Suprapubic skin (tissue), 4 donors: ENCODE results near the gene USP34. TPM values are rescaled to one million over a fixed set of nuclear protein-coding genes. Genes with fewer than 3 reads are reported as not detected.

Source experiments
- DNase-seq, 2 donors: peaks; one replicate each; pipeline ENCODE4 v3.0.0-alpha.2; 2019; ENCODE audit warnings: low spot score in 2 of 2
- H3K27ac ChIP-seq: fragments of 200-600 bp; sonication (generic); one replicate; pipeline ENCODE4 v1.5.1; 2019
- H3K27me3 ChIP-seq: fragments of 200-600 bp; sonication (generic); one replicate; pipeline ENCODE4 v1.5.1; 2019
- H3K36me3 ChIP-seq: fragments of 200-600 bp; sonication (generic); one replicate; pipeline ENCODE4 v1.5.1; 2019
- H3K4me1 ChIP-seq: fragments of 200-600 bp; sonication (generic); one replicate; pipeline ENCODE4 v1.5.1; 2019
- H3K4me3 ChIP-seq: fragments of 200-600 bp; sonication (generic); one replicate; pipeline ENCODE4 v1.5.1; 2019; ENCODE audit warnings: mild to moderate bottlenecking
- H3K9me3 ChIP-seq: fragments of 200-600 bp; sonication (generic); one replicate; pipeline ENCODE4 v1.5.1; 2019
- EP300 ChIP-seq: sonication (generic); formaldehyde crosslinking; IDR thresholded peaks from one replicate; pipeline ENCODE4 v1.6.1; 2017; ENCODE audit warnings: antibody characterized with exemption
- POLR2A ChIP-seq, 2 donors: fragments of 450-650 bp; IDR thresholded peaks; one replicate each; pipeline ENCODE4 v1.6.1; 2017; ENCODE audit warnings: antibody characterized with exemption in 2 of 2, mild to moderate bottlenecking in 2 of 2, moderate library complexity in 2 of 2
- POLR2AphosphoS5 ChIP-seq, 3 donors: sonication (generic); formaldehyde crosslinking; IDR thresholded peaks; one replicate each; pipeline ENCODE4 v1.6.1; 2017; ENCODE audit warnings: antibody characterized with exemption in 3 of 3
- WGBS: methylation state at CpG from one replicate; pipeline ENCODE4 v1.1.5; 2018; 5-methylcytosine and 5-hydroxymethylcytosine counted together
- total RNA-seq, 4 donors: library from RNA; depleted of rRNA; stranded (reverse); fragments of >200 nt; gene quantifications; one replicate each; pipeline ENCODE4 v1.1.0, GENCODE V29; 2016
- TF ChIP-seq, protein P1 (sequence below), 2 donors: fragments of 200-600 bp in 1 of 2; fragments of 450-650 bp in 1 of 2; sonication (generic) in 1 of 2; IDR thresholded peaks; one replicate each; pipeline ENCODE4 v1.5.1; 2016 to 2019; ENCODE audit warnings: antibody characterized with exemption in 2 of 2, mild to moderate bottlenecking in 1 of 2, moderate library complexity in 1 of 2

USP34 gene
- total RNA-seq, 4 donors from 2014 or later = 94.5 to 242 (median 111) TPM

DNA sequence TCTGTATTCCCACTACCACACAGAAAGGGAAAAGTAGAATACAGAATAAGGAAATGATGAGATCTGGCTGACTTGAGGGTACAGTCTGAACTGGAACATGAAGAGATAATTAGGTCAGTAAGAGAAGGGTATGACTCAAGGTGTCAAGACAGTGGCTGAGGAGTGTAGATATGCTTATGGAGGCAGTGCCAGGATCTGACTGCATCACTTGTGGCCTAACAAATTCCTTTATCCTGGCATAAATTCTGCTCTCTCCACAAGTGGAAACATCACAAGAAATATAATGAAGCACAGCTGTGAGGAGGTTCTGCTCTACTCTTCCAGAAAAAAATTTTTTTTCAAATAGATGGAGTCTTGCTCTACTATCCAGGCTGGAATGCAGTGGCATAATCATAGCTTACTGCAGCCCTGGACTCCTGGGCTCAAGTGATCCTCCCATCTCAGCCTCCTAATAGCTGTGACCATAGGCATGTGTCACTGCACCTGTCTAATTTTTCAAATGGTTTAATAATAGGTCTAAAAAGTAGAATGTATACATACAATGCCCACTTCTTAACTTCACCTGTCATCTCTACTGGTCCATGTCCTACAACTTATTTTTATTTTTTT is 223.6 kb downstream of the USP34 start:
- no peak overlapping the region for H3K4me3 ChIP-seq
- H3K9me3 ChIP-seq = no peaks in the 10 kb centered on the region
- no peaks in the 10 kb centered on the region for H3K27me3 ChIP-seq
- H3K27ac ChIP-seq = no peak overlapping the region
- H3K4me1 ChIP-seq = no peaks in the 10 kb centered on the region
- no peak for DNase-seq
- peaks cover 48% of the 10 kb centered on the region for H3K36me3 ChIP-seq
- TF ChIP-seq, protein P1, sequence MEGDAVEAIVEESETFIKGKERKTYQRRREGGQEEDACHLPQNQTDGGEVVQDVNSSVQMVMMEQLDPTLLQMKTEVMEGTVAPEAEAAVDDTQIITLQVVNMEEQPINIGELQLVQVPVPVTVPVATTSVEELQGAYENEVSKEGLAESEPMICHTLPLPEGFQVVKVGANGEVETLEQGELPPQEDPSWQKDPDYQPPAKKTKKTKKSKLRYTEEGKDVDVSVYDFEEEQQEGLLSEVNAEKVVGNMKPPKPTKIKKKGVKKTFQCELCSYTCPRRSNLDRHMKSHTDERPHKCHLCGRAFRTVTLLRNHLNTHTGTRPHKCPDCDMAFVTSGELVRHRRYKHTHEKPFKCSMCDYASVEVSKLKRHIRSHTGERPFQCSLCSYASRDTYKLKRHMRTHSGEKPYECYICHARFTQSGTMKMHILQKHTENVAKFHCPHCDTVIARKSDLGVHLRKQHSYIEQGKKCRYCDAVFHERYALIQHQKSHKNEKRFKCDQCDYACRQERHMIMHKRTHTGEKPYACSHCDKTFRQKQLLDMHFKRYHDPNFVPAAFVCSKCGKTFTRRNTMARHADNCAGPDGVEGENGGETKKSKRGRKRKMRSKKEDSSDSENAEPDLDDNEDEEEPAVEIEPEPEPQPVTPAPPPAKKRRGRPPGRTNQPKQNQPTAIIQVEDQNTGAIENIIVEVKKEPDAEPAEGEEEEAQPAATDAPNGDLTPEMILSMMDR (IDR thresholded peaks at IDR 0.05) = no peak
- TF ChIP-seq POLR2AphosphoS5 (IDR thresholded peaks at IDR 0.05) = no peak
- no peak for TF ChIP-seq POLR2A (IDR thresholded peaks at IDR 0.05)
- TF ChIP-seq EP300 = no peak

DNA sequence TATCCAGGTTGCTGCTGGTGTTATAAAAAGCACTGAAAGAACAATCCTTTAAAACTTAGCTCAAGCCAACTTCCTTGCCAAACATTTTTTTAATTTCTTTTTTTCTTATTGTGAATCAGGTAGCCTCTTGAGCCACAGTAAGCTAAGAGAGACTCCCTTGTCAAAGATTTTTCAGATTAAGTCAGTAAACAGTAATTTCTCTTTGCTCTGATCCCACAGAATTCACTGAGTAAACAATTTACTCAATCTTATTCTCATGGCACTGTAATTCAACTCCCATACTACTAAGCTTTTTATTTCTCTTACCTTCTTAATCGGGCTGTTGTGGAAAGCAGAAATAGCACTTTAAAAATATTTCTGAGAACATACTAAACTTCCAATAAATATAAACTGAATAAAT is 226.2 kb downstream of the USP34 start:
- Histone ChIP-seq H3K27ac (no peak overlapping the region), H3K4me3 (no peak overlapping the region), H3K9me3 (no peaks in the 10 kb centered on the region), H3K4me1 (no peaks in the 10 kb centered on the region), H3K36me3 (peaks cover 54% of the 10 kb centered on the region), H3K27me3 (no peaks in the 10 kb centered on the region)
- TF ChIP-seq, protein P1 (IDR thresholded peaks at IDR 0.05) = no peak
- no peak for TF ChIP-seq EP300
- TF ChIP-seq POLR2A (IDR thresholded peaks at IDR 0.05) = no peak
- no peak for TF ChIP-seq POLR2AphosphoS5 (IDR thresholded peaks at IDR 0.05)
- no peak for DNase-seq
- WGBS = 90% methylated on average over 1 of the region's 1 CpG

DNA sequence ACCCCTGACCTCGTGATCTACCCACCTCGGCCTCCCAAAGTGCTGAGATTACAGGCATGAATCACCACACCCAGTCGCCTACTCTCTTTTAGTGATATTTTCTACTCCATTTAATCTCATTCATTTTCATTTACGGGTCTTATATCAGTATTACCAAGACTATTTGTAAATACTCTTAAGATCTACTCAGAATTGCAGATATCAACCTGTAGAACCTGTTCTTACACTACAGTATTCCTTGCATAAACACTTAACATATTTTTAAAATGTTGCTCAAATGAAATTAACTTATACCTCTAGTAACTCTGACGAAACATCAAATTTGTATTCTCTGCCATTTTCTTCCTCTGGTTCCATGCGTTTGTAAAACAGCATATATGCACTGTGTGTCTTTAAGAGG is 229.6 kb downstream of the USP34 start:
- H3K27ac ChIP-seq = no peak overlapping the region
- no peaks in the 10 kb centered on the region for H3K27me3 ChIP-seq
- no peaks in the 10 kb centered on the region for H3K9me3 ChIP-seq
- TF ChIP-seq, protein P1 (IDR thresholded peaks at IDR 0.05) = no peak
- no peak for TF ChIP-seq EP300
- no peak for TF ChIP-seq POLR2A (IDR thresholded peaks at IDR 0.05)
- no peak for TF ChIP-seq POLR2AphosphoS5 (IDR thresholded peaks at IDR 0.05)
- H3K4me3 ChIP-seq = no peak overlapping the region
- 96% methylated on average over 6 of the region's 6 CpGs for WGBS
- H3K36me3 ChIP-seq = peaks cover 41% of the 10 kb centered on the region
- no peaks in the 10 kb centered on the region for H3K4me1 ChIP-seq
- DNase-seq = no peak

DNA sequence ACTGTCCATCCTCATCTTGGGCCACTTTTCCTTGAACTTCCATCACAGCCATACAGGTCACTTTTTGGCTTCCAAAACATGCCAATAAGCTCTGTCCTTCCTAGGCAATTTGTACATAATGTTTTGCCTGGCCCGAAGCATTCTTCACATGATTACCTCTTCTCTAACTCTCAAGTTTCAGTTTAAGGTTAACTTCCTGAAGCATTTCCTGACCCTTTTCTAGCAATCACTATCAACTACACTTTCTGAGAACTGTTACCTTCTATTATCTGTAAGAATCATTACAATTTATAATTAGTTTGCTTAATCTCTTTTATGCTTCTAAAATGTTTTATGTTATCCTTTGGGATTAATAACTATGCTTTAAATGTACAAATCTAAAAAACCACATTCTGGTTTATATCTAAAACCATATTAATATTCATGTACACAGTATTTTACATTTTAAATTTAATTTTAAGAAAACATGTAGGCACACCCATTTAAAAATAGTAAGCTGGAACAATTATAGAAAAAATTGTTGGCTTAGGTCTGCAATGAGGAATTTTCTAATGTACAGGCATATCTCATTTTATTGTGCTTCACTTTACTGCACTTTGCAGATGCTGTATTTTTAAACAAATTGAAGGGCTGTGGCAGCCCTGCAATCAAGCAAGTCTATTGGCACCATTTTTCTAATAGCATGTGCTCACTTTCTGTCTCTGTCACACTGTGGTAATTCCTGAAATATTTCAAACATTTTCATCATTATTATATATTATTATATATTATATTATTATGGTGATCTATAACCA is 232.5 kb downstream of the USP34 start:
- peaks cover 42% of the 10 kb centered on the region for H3K36me3 ChIP-seq
- H3K9me3 ChIP-seq = no peaks in the 10 kb centered on the region
- no peak overlapping the region for H3K4me3 ChIP-seq
- TF ChIP-seq EP300 (no peak), POLR2AphosphoS5 (IDR thresholded peaks at IDR 0.05) (no peak), POLR2A (IDR thresholded peaks at IDR 0.05) (no peak)
- TF ChIP-seq, protein P1 (IDR thresholded peaks at IDR 0.05) = no peak
- WGBS = 70% methylated on average over 1 of the region's 1 CpG
- no peaks in the 10 kb centered on the region for H3K4me1 ChIP-seq
- H3K27ac ChIP-seq = no peak overlapping the region
- DNase-seq = no peak
- no peaks in the 10 kb centered on the region for H3K27me3 ChIP-seq

DNA sequence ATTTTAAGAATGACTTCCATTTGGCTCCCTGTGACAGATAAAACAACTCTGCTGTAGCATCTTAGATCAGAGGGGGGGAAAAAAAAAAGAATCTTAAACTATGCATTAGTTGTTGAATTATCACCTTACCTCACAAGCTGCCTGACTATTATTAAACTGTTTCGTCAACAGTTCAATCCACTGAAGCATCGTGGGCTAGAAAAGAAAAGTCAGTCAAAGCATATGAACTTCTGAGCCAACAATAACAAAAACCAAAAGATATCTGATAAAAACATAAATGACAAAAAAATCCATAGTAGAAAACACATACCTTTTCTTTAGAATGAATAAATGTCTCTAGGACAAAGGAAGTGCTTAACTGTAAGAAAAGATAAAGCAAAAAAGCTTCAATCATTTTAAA is 235.2 kb downstream of the USP34 start:
- Histone ChIP-seq H3K36me3 (peaks cover 53% of the 10 kb centered on the region), H3K4me3 (no peak overlapping the region)
- 84% methylated on average over 2 of the region's 2 CpGs for WGBS

More for the DNA sequence above, 235.2 kb downstream of the USP34 start:
- no peaks in the 10 kb centered on the region for H3K4me1 ChIP-seq
- H3K27me3 ChIP-seq = no peaks in the 10 kb centered on the region
- no peaks in the 10 kb centered on the region for H3K9me3 ChIP-seq
- H3K27ac ChIP-seq = no peak overlapping the region
- no peak for DNase-seq
- TF ChIP-seq POLR2A (IDR thresholded peaks at IDR 0.05) (no peak), EP300 (no peak), POLR2AphosphoS5 (IDR thresholded peaks at IDR 0.05) (no peak)
- TF ChIP-seq, protein P1 (IDR thresholded peaks at IDR 0.05) = no peak
